NK-92 (cell line): ENCODE data around the gene INO80C.

Source experiments
- DNase-seq: peaks from one replicate; lab custom pipeline; 2025; ENCODE audit not compliant: unreplicated experiment; lab: John Stamatoyannopoulos, UW

Gene INO80C

GRCh38 chr18:35513181-35513936 lies 15.6 kb upstream of the INO80C start:
- DNase-seq: no peak

GRCh38 chr18:35512761-35513160 lies 15.0 kb upstream of the INO80C start:
- DNase-seq: no peak

- DNase-seq: no peak
Measured at GRCh38 chr18:35511833-35512232, 14.1 kb upstream of the INO80C start.

GRCh38 chr18:35511428-35511827 lies 13.7 kb upstream of the INO80C start:
- DNase-seq: no peak

- no peak for DNase-seq
Measured at GRCh38 chr18:35510076-35510651, 12.4 kb upstream of the INO80C start.

- DNase-seq: no peak
Measured at GRCh38 chr18:35508746-35509338, 11.1 kb upstream of the INO80C start.

GRCh38 chr18:35508030-35508429 lies 10.3 kb upstream of the INO80C start:
- DNase-seq: no peak

- DNase-seq: no peak
Measured at GRCh38 chr18:35507623-35508022, 9.9 kb upstream of the INO80C start.

- no peak for DNase-seq
Measured at GRCh38 chr18:35507192-35507591, 9.4 kb upstream of the INO80C start.

- DNase-seq: no peak
Measured at GRCh38 chr18:35506024-35506712, 8.4 kb upstream of the INO80C start.

- DNase-seq: no peak
Measured at GRCh38 chr18:35504996-35505395, 7.2 kb upstream of the INO80C start.

- DNase-seq: no peak
Measured at GRCh38 chr18:35502052-35502451, 4.3 kb upstream of the INO80C start.

GRCh38 chr18:35501369-35501768 lies 3.6 kb upstream of the INO80C start:
- no peak for DNase-seq

GRCh38 chr18:35500113-35500512 lies 2.4 kb upstream of the INO80C start:
- DNase-seq: no peak

- DNase-seq: no peak
Measured at GRCh38 chr18:35497027-35497369, 762 bp downstream of the INO80C start.

- DNase-seq: no peak
Measured at GRCh38 chr18:35495536-35496314, 2.0 kb downstream of the INO80C start.

- DNase-seq: no peak
Measured at GRCh38 chr18:35494251-35495220, 3.2 kb downstream of the INO80C start.

- DNase-seq: no peak
Measured at GRCh38 chr18:35491700-35492077, 6.1 kb downstream of the INO80C start.

- DNase-seq: no peak
Measured at GRCh38 chr18:35490894-35491699, 6.7 kb downstream of the INO80C start.
